RWPE1 (cell line): Measurements from ENCODE around the gene POTEI.
"Not testable (repeated sequence)": the region's sequence is repeated elsewhere in the genome, so short reads cannot be mapped to it uniquely, and the experiment has no call there.

Experiments
- CTCF ChIA-PET: fragments of 350-600 bp; sonication (Branson Sonifier 250); formaldehyde crosslinking; extraction: SDS; loops from one replicate; lab custom pipeline; 2021; lab: Yijun Ruan, JAX
- POLR2A ChIA-PET: fragments of 400-600 bp; formaldehyde crosslinking; extraction: SDS; loops from one replicate; lab custom pipeline; 2020; ENCODE audit warnings: antibody characterized with exemption; ENCODE audit not compliant: low non-redundant PET; lab: Yijun Ruan, JAX
- DNase-seq: peaks from one replicate; pipeline ENCODE4 v3.0.0; 2012; ENCODE audit warnings: low spot score
- H3K27ac ChIP-seq: fragments of 450-650 bp; 2 replicates; pipeline ENCODE4 v1.5.1; 2017

The POTEI gene

GRCh38 chr2:130509228-130509627 is at the start of gene POTEI:
Gene POTEI, minus strand, starts transcription at chr2:130509328. Its CDS starts 93 bp downstream, at chr2:130509235.
- CTCF ChIA-PET, H3K27ac ChIP-seq, POLR2A ChIA-PET, DNase-seq: not testable (repeated sequence)

DNA sequence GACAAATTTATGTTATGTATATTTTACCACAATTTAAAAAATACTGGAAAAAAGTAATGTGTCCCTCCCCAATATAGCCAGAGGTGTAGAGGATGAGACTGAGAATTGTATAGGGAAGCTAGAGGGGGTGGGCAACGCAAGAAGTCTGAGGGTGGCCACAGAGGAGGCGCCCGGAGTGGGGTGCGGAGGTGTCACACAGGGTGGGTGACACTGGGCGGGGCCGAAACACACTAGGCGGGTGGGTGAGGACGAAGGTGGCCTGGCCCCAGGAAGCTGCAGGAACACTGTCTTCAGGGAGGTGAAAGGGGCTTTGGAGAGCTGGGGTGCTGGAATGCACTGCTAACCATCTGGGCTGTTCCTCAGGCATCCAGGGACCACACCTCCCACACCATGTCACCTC is 47.3 kb upstream of the POTEI start:
- H3K27ac ChIP-seq, DNase-seq, CTCF ChIA-PET, POLR2A ChIA-PET: not testable (repeated sequence)

DNA sequence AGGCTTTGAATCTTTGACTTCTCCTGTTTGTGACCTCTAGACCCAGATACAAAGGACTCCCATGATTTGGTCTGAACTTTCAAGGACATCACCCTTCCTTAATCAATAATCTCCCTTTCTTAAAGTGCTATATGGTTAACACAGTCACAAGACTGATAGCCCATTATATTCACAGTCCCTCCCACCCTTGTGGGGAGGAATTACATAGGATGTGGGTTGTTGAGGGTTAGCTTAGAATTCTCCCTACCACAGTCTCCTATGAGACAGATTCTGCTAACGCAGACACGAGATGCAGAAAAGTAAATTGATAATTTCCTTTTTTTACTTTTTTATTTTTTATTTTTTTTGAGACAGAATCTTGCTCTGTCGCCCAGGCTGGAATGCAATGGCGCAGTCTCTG is 45.0 kb upstream of the POTEI start:
- CTCF ChIA-PET, DNase-seq: not testable (repeated sequence)

GRCh38 chr2:130549475-130549874 is 40.3 kb upstream of the POTEI start:
- POLR2A ChIA-PET, DNase-seq, H3K27ac ChIP-seq, CTCF ChIA-PET: not testable (repeated sequence)

More for the DNA sequence above, 45.0 kb upstream of the POTEI start:
- H3K27ac ChIP-seq, POLR2A ChIA-PET: not testable (repeated sequence)

GRCh38 chr2:130548418-130548817 is 39.3 kb upstream of the POTEI start:
- CTCF ChIA-PET, POLR2A ChIA-PET, DNase-seq, H3K27ac ChIP-seq: not testable (repeated sequence)

DNA sequence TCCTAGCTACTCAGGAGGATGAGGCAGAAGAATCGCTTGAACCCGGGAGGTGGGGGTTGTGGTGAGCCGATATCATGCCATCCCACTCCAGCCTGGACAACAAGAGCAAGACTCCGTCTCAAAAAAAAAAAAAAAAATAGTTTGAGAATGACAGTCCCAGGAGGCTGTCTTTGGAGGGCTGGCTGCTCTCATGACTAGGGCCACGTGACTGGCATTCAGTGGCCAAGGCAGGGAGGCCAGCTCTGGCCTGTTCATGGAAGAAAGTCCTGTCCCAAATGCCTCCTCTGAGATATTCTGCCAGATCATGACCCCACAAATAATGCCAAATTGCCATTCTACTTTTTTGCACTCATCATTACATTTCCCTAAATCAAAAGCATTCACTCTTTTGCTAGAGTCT is 35.9 kb upstream of the POTEI start:
- POLR2A ChIA-PET, CTCF ChIA-PET, DNase-seq, H3K27ac ChIP-seq: not testable (repeated sequence)

GRCh38 chr2:130543785-130544528 is 34.8 kb upstream of the POTEI start:
- POLR2A ChIA-PET, DNase-seq, CTCF ChIA-PET, H3K27ac ChIP-seq: not testable (repeated sequence)

GRCh38 chr2:130542789-130543188 is 33.7 kb upstream of the POTEI start:
- CTCF ChIA-PET, H3K27ac ChIP-seq, POLR2A ChIA-PET, DNase-seq: not testable (repeated sequence)

DNA sequence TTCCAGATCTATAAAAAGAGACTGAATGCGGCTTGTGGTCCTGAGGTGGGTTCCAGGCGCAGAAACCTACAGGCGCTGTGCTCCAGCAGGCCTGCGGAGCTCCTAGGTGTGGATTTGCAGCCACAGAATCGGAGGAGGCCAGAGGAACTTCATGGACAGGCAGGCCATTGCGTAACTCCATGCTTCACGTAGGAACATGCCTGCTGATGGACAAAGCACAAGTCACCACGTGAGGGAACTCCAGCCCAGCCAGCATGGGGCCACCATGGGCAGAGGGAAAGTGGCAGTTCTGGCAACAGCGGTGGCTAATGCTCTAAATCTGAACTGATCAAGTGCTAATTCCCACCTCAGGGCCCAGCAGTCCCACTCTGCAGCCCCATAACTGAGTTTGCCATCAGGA is 29.1 kb upstream of the POTEI start:
- H3K27ac ChIP-seq, CTCF ChIA-PET, POLR2A ChIA-PET, DNase-seq: not testable (repeated sequence)

DNA sequence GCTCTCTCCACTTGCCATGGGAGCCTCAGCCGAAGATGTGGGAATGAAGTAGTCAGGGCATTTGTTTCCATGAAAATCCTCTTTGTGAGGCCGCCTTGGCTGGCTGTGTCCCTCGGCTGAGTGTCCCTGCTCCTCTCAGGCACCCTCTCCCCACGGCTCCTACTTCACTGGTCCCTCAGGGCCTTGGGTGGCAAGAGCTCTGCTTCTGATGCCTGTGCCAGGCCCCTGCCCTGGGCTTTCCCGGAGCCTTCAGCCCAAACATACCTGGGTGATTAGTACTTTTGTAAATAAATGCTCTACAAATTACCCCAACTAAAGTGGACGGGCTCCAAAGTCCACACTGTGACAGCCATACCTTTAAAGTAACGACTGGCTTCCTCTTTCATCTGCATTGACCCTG is 27.5 kb upstream of the POTEI start:
- CTCF ChIA-PET, POLR2A ChIA-PET, DNase-seq, H3K27ac ChIP-seq: not testable (repeated sequence)

GRCh38 chr2:130531672-130532071 is 22.5 kb upstream of the POTEI start:
- CTCF ChIA-PET, POLR2A ChIA-PET, H3K27ac ChIP-seq, DNase-seq: not testable (repeated sequence)

GRCh38 chr2:130531225-130531624 is 22.1 kb upstream of the POTEI start:
- DNase-seq, H3K27ac ChIP-seq, POLR2A ChIA-PET, CTCF ChIA-PET: not testable (repeated sequence)

GRCh38 chr2:130530212-130530611 is 21.1 kb upstream of the POTEI start:
- CTCF ChIA-PET, H3K27ac ChIP-seq, DNase-seq, POLR2A ChIA-PET: not testable (repeated sequence)

- POLR2A ChIA-PET, CTCF ChIA-PET, H3K27ac ChIP-seq, DNase-seq: not testable (repeated sequence)
Measured at GRCh38 chr2:130529545-130529944, 20.4 kb upstream of the POTEI start.

DNA sequence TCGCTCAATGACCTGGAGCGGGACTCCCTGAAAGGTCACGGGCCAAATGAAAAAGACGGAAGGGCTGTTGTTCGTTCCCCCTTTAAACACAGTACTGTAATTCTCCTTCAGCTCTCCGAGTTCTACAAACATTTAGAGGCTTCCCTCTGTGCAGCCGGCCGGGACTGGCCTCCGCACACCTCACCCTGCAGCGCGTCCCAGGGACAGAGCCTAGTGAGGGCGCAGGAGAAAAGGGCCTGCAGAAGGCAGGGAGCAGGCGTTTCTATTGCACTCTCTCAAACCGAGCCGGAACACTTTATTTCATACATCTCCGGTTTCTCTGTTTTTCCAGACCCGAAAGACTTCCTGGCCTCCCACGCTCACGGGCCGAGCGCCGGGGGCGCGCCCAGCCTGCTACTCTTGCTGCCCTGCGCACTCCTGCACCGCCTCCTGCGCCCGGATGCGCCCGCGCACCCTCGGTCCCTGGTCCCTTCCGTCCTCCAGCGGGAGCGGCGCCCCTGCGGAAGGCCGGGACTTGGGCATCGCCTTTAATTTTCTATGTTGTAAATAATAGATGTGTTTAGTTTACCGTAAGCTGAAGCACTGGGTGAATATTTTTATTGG is 18.3 kb upstream of the POTEI start:
- POLR2A ChIA-PET, CTCF ChIA-PET, DNase-seq, H3K27ac ChIP-seq: not testable (repeated sequence)

- DNase-seq, H3K27ac ChIP-seq, CTCF ChIA-PET, POLR2A ChIA-PET: not testable (repeated sequence)
Measured at GRCh38 chr2:130522390-130522789, 13.3 kb upstream of the POTEI start.

DNA sequence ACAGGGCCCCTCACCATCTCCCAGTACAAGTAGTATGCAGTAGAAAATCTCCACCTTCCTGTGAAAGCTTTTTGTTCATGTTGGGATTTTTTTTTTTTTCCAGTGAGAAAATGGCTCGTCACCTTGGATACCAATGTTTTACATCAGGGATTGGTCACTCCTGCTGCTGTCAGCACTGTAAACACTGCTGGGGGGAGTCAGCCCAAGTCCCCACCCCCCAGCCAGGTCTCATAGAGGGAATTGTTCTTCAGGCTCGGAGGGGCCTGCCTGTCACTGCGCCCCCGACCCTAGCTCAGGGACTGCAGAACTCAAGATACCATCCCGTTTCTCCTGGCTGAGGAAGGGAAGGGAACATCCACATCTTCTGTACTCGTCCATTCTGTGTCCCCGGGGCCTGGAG is 11.9 kb upstream of the POTEI start, which contains the start of gene CFC1B:
Gene CFC1B, plus strand, starts transcription at position 231 of the 400 bp plus-strand sequence. CDS start 263 bp downstream, outside the sequence.
- DNase-seq, H3K27ac ChIP-seq, CTCF ChIA-PET, POLR2A ChIA-PET: not testable (repeated sequence)
